NCI-H526 (cell line): ENCODE data around the gene EFNA5.

ENCODE experiments used
- DNase-seq, 2 experiments: peaks; one replicate each; lab custom pipeline; 2025; lab: John Stamatoyannopoulos, UW

The EFNA5 gene

DNA sequence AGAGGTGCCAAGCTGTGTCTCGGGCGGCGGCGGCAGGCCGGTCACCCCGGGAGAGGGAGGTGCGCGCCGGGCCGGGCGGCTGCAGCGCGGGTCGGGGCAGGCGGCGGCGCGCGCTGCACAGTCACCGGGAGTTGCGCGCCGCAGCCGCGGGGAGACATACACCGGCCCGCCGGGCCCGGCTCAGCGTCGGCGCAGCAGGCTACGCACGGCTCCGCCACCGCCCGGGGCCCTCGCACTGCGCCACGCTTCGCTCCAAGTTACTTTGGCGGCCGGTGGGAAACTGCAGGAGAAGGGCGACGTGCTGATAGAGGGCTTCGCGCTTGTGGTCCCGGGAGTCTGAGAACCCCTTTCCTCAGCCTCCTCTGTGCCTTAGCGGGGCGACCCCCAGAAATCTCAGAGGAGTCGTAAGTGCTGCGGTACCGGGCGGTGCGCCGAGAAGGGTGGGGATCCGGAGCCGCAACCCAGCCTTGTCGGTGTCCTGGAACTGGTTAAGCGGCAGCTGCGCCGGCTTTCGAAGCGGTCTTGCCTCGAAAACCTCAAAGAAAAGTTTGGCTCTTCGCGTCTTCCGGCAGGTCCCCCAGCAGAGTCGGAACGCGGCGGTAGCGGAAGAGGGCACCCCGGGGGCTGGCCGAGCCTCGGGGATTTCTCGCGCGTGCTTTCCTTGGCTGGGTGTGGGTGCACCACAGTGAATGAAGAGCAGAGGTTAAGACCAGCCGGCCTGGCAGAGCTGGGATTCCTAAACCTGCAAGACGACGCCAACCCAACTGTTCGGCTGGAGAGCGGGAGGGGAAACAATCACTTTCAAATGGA is at the start of gene EFNA5:
TSS of gene EFNA5 (minus strand) at position 6 of the 810 bp plus-strand sequence.
- peak; percentile 55 to 63 for DNase-seq

DNA sequence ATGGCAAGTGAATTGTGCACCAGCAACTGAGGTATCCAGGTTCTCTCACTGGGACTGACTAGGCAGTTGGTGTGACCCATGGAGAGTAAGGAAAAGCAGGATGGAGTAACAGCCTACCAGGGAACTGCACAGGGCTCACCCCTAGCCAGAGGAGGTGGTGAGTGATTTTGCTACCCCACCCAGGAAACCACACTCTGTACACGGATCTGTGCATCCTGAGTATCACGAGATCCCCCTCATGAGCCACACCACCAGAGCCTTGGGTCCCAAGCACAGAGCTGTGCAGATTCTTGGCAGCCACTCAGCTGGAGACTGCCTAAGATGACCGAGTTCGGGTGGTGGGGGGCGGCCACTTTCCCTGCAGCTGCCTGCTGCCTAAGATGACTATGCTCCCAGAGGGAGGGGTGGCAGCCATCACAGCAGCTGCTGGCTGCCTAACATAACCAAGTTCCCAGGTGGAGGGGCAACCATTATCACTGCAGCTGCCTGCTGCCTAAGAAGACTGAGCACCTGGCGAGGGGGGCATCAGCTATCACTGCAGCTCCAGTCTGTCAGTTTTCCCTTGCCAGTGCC is 48.4 kb upstream of the EFNA5 start:
- DNase-seq = no peak

- DNase-seq = no peak
Observed at GRCh38 chr5:107717816-107718215, 47.1 kb upstream of the EFNA5 start.

- DNase-seq = no peak
Observed at GRCh38 chr5:107713228-107713627, 42.5 kb upstream of the EFNA5 start.

DNA sequence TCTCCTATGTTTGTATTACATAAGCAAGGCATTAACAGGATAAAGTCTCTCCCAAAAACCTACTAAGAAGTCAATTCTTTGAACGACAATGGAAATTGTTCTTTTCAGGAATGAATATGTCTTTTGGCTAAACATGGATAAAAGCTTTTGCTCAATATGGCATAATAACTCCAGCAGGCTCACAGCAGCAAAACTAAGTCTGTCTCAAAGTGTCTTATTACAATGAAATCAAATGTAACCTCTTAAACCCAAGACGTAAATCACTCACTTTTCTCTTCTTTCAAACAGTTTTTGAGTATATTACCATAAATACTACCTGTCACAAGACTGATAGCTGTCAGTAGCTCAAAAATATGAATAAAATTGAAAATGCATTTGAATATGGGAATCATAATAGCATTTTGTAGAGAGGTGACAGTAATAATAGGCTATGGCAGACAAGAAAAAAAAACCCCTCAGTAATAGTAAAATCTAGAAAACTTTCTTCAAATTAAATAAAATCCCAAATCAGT is 41.7 kb upstream of the EFNA5 start:
- no peak for DNase-seq

DNA sequence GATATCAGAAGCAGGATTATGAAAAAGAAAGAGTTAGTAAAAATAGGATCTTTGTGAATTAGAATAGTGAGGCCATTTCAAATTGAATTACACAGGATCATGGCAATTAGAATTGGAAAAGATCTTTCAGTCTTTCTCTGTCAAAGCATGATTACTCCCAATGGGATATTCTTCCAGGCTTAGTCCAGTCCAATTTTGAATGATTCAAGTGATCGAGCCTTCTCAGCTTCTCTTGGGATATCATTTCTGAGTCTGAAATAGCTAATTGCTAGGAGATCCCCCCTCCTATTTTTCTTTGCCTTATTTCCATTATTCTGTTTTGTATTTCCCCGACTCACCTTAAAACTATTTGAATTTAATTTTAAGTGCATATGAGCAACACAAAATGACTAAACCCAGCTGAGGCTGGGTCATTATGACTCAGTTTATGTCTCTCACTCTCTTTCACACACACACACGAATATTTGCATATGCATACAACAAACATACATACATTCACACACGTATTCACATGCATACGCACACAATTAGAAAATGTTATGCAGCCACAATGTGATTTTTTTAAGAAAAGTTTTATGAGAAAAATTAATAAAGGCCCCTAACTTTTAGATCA is 34.8 kb upstream of the EFNA5 start:
- DNase-seq = no peak

DNA sequence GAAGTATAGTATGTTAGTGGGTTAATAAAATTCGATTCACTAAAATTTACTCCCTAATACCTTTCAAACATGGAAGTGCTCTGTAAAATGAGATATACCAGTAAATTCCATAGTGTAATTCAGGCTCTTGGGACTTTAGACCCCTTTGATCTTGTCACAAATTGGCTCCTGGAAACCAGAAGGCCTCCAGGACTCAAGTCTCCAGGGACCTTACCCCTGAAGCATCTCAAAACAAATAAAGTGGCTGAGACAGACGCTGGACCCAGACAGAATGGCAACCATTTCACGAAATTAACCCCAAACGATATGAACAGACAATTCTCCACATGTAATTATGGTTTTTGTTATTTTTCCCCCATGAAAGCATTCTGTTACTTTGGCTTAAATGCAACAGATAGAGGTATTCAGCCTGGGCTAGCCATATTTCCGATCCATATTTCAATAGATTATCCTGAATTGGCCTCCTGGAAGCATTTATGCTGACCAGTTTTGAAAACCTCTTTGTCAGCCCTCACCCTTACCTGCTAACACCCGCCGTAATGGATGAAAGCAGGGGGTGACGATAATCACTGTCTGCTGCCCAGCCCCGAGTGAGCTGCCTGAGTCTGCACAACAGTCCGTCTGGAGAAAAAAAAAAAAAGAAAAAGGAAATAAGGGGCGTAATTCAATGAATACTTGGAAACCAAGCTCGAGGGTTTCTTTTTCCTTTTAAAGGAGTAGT is 34.1 kb upstream of the EFNA5 start:
- DNase-seq = no peak

DNA sequence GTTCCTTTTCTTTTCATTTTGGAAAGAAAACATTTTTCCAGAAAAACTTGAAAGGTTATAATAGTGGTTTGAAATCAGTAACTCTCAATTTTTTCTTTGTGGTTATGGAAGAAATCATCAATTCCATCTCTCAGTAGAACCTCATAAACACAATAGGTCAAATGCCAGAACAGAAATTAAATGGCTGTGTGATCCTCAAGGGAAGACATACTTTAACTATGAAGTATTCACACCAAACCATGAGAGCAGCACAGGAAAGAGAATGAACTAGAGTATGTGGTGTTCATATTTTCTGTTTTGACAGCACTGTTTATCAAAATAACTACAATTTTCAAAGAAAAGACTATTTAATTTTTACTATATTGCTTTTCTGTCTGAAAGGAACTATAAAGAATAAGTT is 29.7 kb upstream of the EFNA5 start:
- DNase-seq = no peak

DNA sequence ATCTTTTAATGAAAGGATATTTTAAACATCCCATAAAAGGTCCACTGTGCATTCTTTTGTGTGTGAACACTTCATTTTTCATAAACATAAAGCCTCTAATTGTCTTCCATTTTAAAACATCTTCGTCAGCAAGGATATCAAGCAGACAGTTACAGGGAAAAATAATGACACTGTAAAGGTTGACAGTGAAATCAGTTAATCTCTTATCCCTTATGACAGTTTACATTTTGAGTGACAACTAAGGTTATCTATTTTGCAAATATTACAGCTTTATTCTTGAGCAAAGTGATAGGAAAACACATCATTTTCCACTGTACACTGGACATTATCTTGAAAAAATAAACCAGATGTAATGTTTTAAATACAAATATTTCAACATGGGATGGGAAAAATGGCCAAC is 28.7 kb upstream of the EFNA5 start:
- DNase-seq = no peak

GRCh38 chr5:107698286-107698685 is 27.5 kb upstream of the EFNA5 start:
- no peak for DNase-seq

DNA sequence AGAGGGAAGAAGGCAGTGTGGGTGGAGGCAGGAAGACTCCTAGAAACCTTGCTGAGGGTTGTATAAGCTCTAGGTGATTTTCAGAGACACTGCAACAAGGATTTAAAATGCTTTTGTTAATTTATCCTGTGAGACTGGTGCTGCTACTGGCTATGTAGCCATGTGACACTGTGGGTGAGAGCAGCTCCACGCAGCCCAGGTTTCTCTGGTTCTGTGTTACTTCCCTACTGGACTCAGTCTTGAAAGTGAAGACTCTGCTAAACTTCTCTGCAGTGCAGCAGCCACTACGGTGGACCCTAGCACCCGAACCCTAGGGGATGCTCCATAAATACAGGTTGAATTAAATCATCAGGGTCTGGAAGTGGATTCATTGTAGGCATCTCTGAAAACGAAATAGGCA is 25.8 kb upstream of the EFNA5 start:
- DNase-seq = no peak

- DNase-seq = no peak
Observed at GRCh38 chr5:107696080-107696479, 25.3 kb upstream of the EFNA5 start.

DNA sequence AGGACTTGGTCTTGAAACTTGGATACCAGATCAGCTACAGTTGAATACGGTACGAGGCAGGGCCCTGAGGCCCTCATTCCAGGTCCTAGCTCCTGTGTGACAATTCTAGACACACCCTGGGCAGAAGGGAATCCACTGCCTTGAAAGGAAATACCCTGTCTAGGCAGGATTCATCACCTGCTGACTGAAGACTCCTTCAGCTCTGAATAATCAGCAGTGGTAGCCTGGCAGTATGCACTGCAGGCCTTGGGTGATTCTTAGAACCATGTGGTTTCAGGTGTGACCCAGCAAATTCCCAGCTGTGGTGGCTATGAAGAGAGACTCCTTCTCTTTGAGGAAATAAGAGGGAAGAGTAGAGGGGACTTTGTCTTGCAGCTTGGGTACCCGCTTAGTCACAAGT is 17.2 kb upstream of the EFNA5 start:
- no peak for DNase-seq

- DNase-seq = no peak
Observed at GRCh38 chr5:107687404-107687803, 16.7 kb upstream of the EFNA5 start.

GRCh38 chr5:107682533-107682932 is 11.8 kb upstream of the EFNA5 start:
- no peak for DNase-seq

DNA sequence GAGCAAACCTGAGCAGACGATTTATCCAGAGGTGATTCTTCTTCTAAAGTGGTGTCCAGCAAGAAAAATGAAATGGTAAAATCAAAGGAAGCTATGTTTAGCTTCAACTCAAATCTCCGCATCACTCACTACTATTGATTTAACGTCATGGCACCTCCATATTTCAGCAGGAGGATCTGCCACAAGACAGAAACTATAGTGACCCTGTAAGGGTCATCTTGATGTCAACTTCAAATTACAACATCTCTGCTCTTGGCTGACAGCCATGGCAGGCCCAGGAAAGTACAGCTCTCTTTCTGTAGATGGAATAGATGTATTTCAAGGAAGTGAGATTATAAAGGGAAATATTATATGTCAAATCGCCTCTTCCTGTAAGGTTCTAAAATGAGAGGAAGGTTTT is 10.1 kb upstream of the EFNA5 start:
- no peak for DNase-seq

GRCh38 chr5:107680099-107680498 is 9.4 kb upstream of the EFNA5 start:
- DNase-seq = no peak

- DNase-seq = no peak
Observed at GRCh38 chr5:107676702-107677101, 6.0 kb upstream of the EFNA5 start.

DNA sequence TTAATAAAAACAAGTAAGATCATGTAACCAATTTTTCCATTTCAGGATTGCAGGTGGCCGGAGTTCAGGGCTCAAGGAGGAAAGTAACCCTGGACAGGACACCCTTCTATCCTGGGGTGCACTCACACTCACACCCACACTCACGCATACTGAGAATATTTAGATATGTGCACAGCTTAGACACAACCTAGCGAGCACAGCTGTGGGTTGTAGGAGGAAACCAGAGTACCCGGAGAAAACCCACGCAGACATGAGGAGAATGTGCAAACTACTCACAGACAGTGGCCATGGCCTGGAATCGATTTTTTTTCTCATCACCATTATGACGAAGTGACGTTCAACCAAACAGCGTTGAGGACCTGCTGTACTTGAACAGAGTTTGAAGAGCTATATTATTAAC is 4.5 kb upstream of the EFNA5 start:
- DNase-seq = no peak

GRCh38 chr5:107674655-107675054 is 3.9 kb upstream of the EFNA5 start:
- DNase-seq = no peak

- DNase-seq = peak; percentile 77 to 90
Observed at GRCh38 chr5:107673368-107674136, 2.8 kb upstream of the EFNA5 start.

DNA sequence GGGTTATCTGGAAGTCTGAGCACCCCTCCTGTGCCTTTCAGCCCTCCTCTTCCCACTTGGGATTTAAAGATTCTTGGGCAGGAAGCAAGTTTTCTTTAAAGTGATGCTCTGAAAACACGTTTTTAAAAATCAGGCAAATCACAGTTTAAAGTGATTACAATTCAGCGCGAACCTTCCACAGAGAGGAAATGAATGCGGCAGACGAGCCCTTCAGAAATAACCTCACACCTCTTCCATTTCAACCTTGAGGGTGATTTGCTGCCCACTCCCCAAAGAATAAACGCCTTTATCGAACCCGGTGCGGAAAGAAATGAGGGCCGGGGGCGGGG is 2.3 kb upstream of the EFNA5 start:
- peak in 1 of 2 experiments; percentile 38 for DNase-seq
